A549 (cell line): ENCODE measurements around the gene IGFN1. TPM values are rescaled to one million over a fixed set of nuclear protein-coding genes. Genes with fewer than 3 reads are reported as not detected.

Experiments used
- ATAC-seq, 2 experiments: fragments of 200-7000 bp in 1 of 2; fragments of >200 bp in 1 of 2; cut with Nextera tagmentation in 1 of 2; cut with Tn5 transposase in 1 of 2; 3 replicates each; pipeline versions ENCODE4 v1.8.0 to v1.9.1; 2018 to 2020; ENCODE audit warnings: mild to moderate bottlenecking in 1 of 2, moderate library complexity in 1 of 2
- CTCF ChIA-PET: fragments of 300-600 bp; sonication (Branson Sonifier 250); formaldehyde crosslinking; extraction: SDS; loops from one replicate; lab custom pipeline; 2021; ENCODE audit warnings: antibody characterized with exemption, inconsistent platforms; lab: Yijun Ruan, JAX
- POLR2A ChIA-PET: fragments of 350-600 bp; formaldehyde crosslinking; extraction: SDS; loops from one replicate; lab custom pipeline; 2021; ENCODE audit warnings: antibody characterized with exemption, inconsistent platforms; lab: Yijun Ruan, JAX
- DNase-seq, 2 experiments: peaks; one replicate each; pipeline versions ENCODE4 v3.0.0 to v3.0.0-alpha.2; 2011 to 2016; ENCODE audit warnings: low read depth in 1 of 2, low spot score in 1 of 2
- FAIRE-seq: peaks from 2 replicates; lab custom pipeline; 2011; peaks lifted over from hg19 to GRCh38; lab: Jason Lieb, UNC
- H3K27ac ChIP-seq, 2 experiments: fragments of >200 bp; sonication (Bioruptor Twin); formaldehyde crosslinking; 3 replicates each; pipeline ENCODE4 v1.5.1; 2016 to 2017
- H3K4me1 ChIP-seq: fragments of >200 bp; sonication (Bioruptor Twin); formaldehyde crosslinking; 3 replicates; pipeline ENCODE4 v1.6.1; 2016
- H3K4me2 ChIP-seq: fragments of >200 bp; sonication (Bioruptor Twin); formaldehyde crosslinking; 3 replicates; pipeline ENCODE4 v1.6.1; 2016
- H3K4me3 ChIP-seq: fragments of >200 bp; sonication (Bioruptor Twin); formaldehyde crosslinking; 3 replicates; pipeline ENCODE4 v1.5.1; 2016
- H3K9me3 ChIP-seq: fragments of >200 bp; sonication (Bioruptor Twin); formaldehyde crosslinking; 3 replicates; pipeline ENCODE4 v1.6.1; 2016
- ATOH8 ChIP-seq: fragments of 250-450 bp; sonication (Bioruptor Pico); IDR thresholded peaks from 2 replicates; pipeline ENCODE4 v1.5.0; 2020; ENCODE audit warnings: low read depth, mild to moderate bottlenecking, moderate library complexity
- BCL3 ChIP-seq: fragments of >200 bp; sonication (Bioruptor Twin); formaldehyde crosslinking; IDR thresholded peaks from 3 replicates; pipeline ENCODE4 v1.6.1; 2016
- CBX2 ChIP-seq: fragments of 200-600 bp; sonication (generic); IDR thresholded peaks from 2 replicates; pipeline ENCODE4 v1.6.1; 2016; ENCODE audit warnings: low read depth, mild to moderate bottlenecking, borderline replicate concordance
- CBX8 ChIP-seq: fragments of 200-600 bp; sonication (generic); IDR thresholded peaks from 2 replicates; pipeline ENCODE4 v1.6.1; 2016
- EHMT2 ChIP-seq: fragments of 200-600 bp; sonication (generic); IDR thresholded peaks from 2 replicates; pipeline ENCODE4 v1.6.1; 2016; ENCODE audit warnings: antibody characterized with exemption, low read depth, mild to moderate bottlenecking, moderate library complexity
- FOSL2 ChIP-seq, 2 experiments: fragments of 450-650 bp in 1 of 2; fragments of >200 bp in 1 of 2; sonication (Bioruptor Twin) in 1 of 2; formaldehyde crosslinking; IDR thresholded peaks; 2 replicates each; pipeline versions ENCODE4 v1.5.0 to v1.6.1; 2016 to 2020; ENCODE audit warnings: mild to moderate bottlenecking in 1 of 2, moderate library complexity in 1 of 2
- GATA3 ChIP-seq: IDR thresholded peaks from 2 replicates; pipeline ENCODE4 v1.6.1; 2012; ENCODE audit warnings: borderline replicate concordance
- HDAC2 ChIP-seq: fragments of 200-600 bp; sonication (generic); IDR thresholded peaks from 2 replicates; pipeline ENCODE4 v1.6.1; 2016
- HES2 ChIP-seq: fragments of >200 bp; sonication (Bioruptor Twin); formaldehyde crosslinking; IDR thresholded peaks from 2 replicates; pipeline ENCODE4 v1.6.1; 2016
- HEYL ChIP-seq: fragments of 250-450 bp; sonication (Bioruptor Pico); IDR thresholded peaks from 2 replicates; pipeline ENCODE4 v1.8.0; 2021; ENCODE audit warnings: mild to moderate bottlenecking, moderate library complexity
- HMGXB4 ChIP-seq: fragments of 250-450 bp; sonication (Bioruptor Pico); IDR thresholded peaks from 2 replicates; pipeline ENCODE4 v1.5.0; 2021; ENCODE audit warnings: mild to moderate bottlenecking, moderate library complexity, borderline replicate concordance
- HOXB13 ChIP-seq: fragments of 250-450 bp; sonication (Bioruptor Pico); IDR thresholded peaks from 2 replicates; pipeline ENCODE4 v1.5.0; 2020; ENCODE audit warnings: low read depth, mild to moderate bottlenecking, moderate library complexity
- JUNB ChIP-seq: fragments of >200 bp; sonication (Bioruptor Twin); formaldehyde crosslinking; IDR thresholded peaks from 2 replicates; pipeline ENCODE4 v1.6.1; 2016
- KDM1A ChIP-seq: fragments of 200-600 bp; sonication (generic); IDR thresholded peaks from 2 replicates; pipeline ENCODE4 v1.6.1; 2016; ENCODE audit warnings: low read depth, mild to moderate bottlenecking
- MAX ChIP-seq: IDR thresholded peaks from 2 replicates; pipeline ENCODE4 v1.6.1; 2012
- MAZ ChIP-seq: fragments of 150-350 bp; IDR thresholded peaks from 2 replicates; pipeline ENCODE4 v1.6.1; 2014; ENCODE audit warnings: antibody characterized with exemption, low read depth, low read length, borderline replicate concordance
- PHF8 ChIP-seq: fragments of 200-600 bp; sonication (generic); IDR thresholded peaks from 2 replicates; pipeline ENCODE4 v1.6.1; 2016; ENCODE audit warnings: low read depth, mild to moderate bottlenecking, antibody characterized with exemption, moderate library complexity, borderline replicate concordance
- RARB ChIP-seq: fragments of 250-450 bp; sonication (Bioruptor Pico); IDR thresholded peaks from 2 replicates; pipeline ENCODE4 v1.8.0; 2021; ENCODE audit warnings: mild to moderate bottlenecking, moderate library complexity
- RCOR1 ChIP-seq: fragments of 150-350 bp; IDR thresholded peaks from 2 replicates; pipeline ENCODE4 v1.6.1; 2014; ENCODE audit warnings: antibody characterized with exemption, low read length, low read depth
- RFX5 ChIP-seq: fragments of 450-650 bp; IDR thresholded peaks from 2 replicates; pipeline ENCODE4 v1.7.1; 2014; ENCODE audit warnings: antibody characterized with exemption, mild to moderate bottlenecking, moderate library complexity
- TP53 ChIP-seq: fragments of 250-450 bp; sonication (Bioruptor Pico); IDR thresholded peaks from 2 replicates; pipeline ENCODE4 v1.5.0; 2021; ENCODE audit warnings: mild to moderate bottlenecking, moderate library complexity
- ZFP36 ChIP-seq: fragments of 450-650 bp; IDR thresholded peaks from 2 replicates; pipeline ENCODE4 v1.6.1; 2014; ENCODE audit warnings: borderline replicate concordance; ENCODE audit not compliant: partially characterized antibody
- WGBS: methylation state at CpG from one replicate; pipeline ENCODE4 v1.1.6; 2017; ENCODE audit errors: missing lambda C conversion rate; 5-methylcytosine and 5-hydroxymethylcytosine counted together
- polyA plus RNA-seq, 4 experiments: library from polyadenylated mRNA; depleted of rRNA in 3 of 4; stranded (reverse); fragments of >200 nt; fragmentation: RNase III in 1 of 4; extraction: RNeasy Plus Mini Kit Qiagen cat#74134 plus additional on column Dnase treatment in 1 of 4; gene quantifications; 2 replicates in 3 of 4; 3 replicates in 1 of 4; pipeline ENCODE4 v1.2.3, GENCODE V29; 2011 to 2017

The IGFN1 gene
- polyA plus RNA-seq, 2 of the 4 experiments (the other 2 are of a cell fraction): 0.03 to 4.7 TPM

GRCh38 chr1:201250326-201251011, 59.8 kb downstream of the IGFN1 start:
- Histone ChIP-seq H3K9me3 (no peaks in the 10 kb centered on the region), H3K27ac (no peak overlapping the region), H3K4me1 (0 out of 3 replicates have a peak, but pooled peaks cover 3% of the 10 kb centered on the region), H3K4me3 (no peak overlapping the region), H3K4me2 (no peak overlapping the region)
- POLR2A ChIA-PET: no interaction called here
- DNase-seq (no peak), ATAC-seq (no peak), FAIRE-seq (no peak)
- TF ChIP-seq CBX8 (no peak), TP53 (CRISPR knock-in tag) (no peak), HEYL (CRISPR knock-in tag) (no peak), HDAC2 (no peak), CBX2 (no peak), EHMT2 (no peak)
- 68% methylated on average over 8 of the region's 10 CpGs for WGBS
- CTCF ChIA-PET: interaction anchor here (1.0 to 8.8 kb wide), 3 partner anchors 96 to 133 kb away, joined by 3 to 480 read pairs (median 44); no protein-coding TSS in a partner anchor

- WGBS: 48% methylated on average over 2 of the region's 2 CpGs
- Histone ChIP-seq H3K4me3 (no peak overlapping the region), H3K27ac (no peak overlapping the region), H3K4me1 (0 out of 3 replicates have a peak, but pooled peaks cover 3% of the 10 kb centered on the region), H3K9me3 (no peaks in the 10 kb centered on the region), H3K4me2 (no peak overlapping the region)
- ChIA-PET CTCF (interaction anchor here (0.9 to 8.8 kb wide), 6 partner anchors 10 to 110 kb away, joined by 3 to 480 read pairs (median 4); no protein-coding TSS in a partner anchor), POLR2A (no interaction called here)
- DNase-seq (no peak), ATAC-seq (no peak), FAIRE-seq (no peak)
- TF ChIP-seq JUNB (no peak), ZFP36 (peak; percentile 49)
These were observed 60.8 kb downstream of the IGFN1 start for GRCh38 chr1:201251411-201251810.

GRCh38 chr1:201251851-201252430, 61.3 kb downstream of the IGFN1 start:
- WGBS: 49% methylated on average over 10 of the region's 11 CpGs
- DNase-seq (no peak), ATAC-seq (no peak), FAIRE-seq (no peak)
- no peak overlapping the region for H3K4me2 ChIP-seq
- H3K4me1 ChIP-seq: 0 out of 3 replicates have a peak, but pooled peaks cover 3% of the 10 kb centered on the region
- no peak overlapping the region for H3K4me3 ChIP-seq
- ChIA-PET POLR2A (no interaction called here), CTCF (interaction anchor here (0.9 to 8.8 kb wide), 9 partner anchors 9 to 157 kb away, joined by 3 to 480 read pairs (median 4); no protein-coding TSS in a partner anchor)
- no peaks in the 10 kb centered on the region for H3K9me3 ChIP-seq
- H3K27ac ChIP-seq: no peak overlapping the region
- TF ChIP-seq HOXB13 (CRISPR knock-in tag) (no peak), BCL3 (no peak), MAZ (no peak), MAX (no peak), KDM1A (no peak), RCOR1 (no peak), ZFP36 (no peak), HMGXB4 (no peak), RARB (no peak), TP53 (CRISPR knock-in tag) (no peak), FOSL2 (IDR thresholded peaks at IDR 0.05) (no peak), FOSL2 (CRISPR knock-in tag; IDR thresholded peaks at IDR 0.05) (no peak), RFX5 (no peak), PHF8 (no peak), ATOH8 (CRISPR knock-in tag) (no peak), HES2 (no peak), GATA3 (no peak)
- TF ChIP-seq, all 56 proteins: peak for 0
